Activated CD4-positive, alpha-beta T cell treated with anti-CD3 and anti-CD28 coated beads, Interleukin-2, amount 50 U/mL, for 4 hours (primary cell): ENCODE data around the gene SUPT20HL1.
"Not testable (repeated sequence)": the region's sequence is repeated elsewhere in the genome, so short reads cannot be mapped to it uniquely, and the experiment has no call there.

ENCODE experiments used
- DNase-seq, 2 experiments: peaks; one replicate each; pipeline ENCODE4 v3.0.0-alpha.2; 2020

Gene SUPT20HL1

GRCh38 chrX:24360272-24360671, at the start of gene SUPT20HL1:
Gene SUPT20HL1, plus strand, starts transcription at chrX:24360639. Its CDS starts 2,122 bp downstream, at chrX:24362761.
- DNase-seq = no peak

- not testable (repeated sequence) for DNase-seq
Observed at GRCh38 chrX:24310916-24311315, 49.5 kb upstream of the SUPT20HL1 start.

- DNase-seq = not testable (repeated sequence)
Observed at GRCh38 chrX:24311507-24312248, 48.8 kb upstream of the SUPT20HL1 start.

- not testable (repeated sequence) for DNase-seq
Observed at GRCh38 chrX:24312249-24312607, 48.2 kb upstream of the SUPT20HL1 start.

- no peak for DNase-seq
Observed at GRCh38 chrX:24314019-24314635, 46.3 kb upstream of the SUPT20HL1 start, which contains the start of gene SUPT20HL2. Gene SUPT20HL2, minus strand, starts transcription at chrX:24314069. Its CDS starts 754 bp downstream, at chrX:24313315.

GRCh38 chrX:24316111-24316510, 44.3 kb upstream of the SUPT20HL1 start:
- no peak for DNase-seq

GRCh38 chrX:24317567-24317966, 42.9 kb upstream of the SUPT20HL1 start:
- no peak for DNase-seq

GRCh38 chrX:24321741-24322395, 38.6 kb upstream of the SUPT20HL1 start:
- DNase-seq = no peak

- DNase-seq = no peak
Observed at GRCh38 chrX:24325231-24325630, 35.2 kb upstream of the SUPT20HL1 start.

GRCh38 chrX:24332878-24333277, 27.6 kb upstream of the SUPT20HL1 start:
- no peak for DNase-seq

GRCh38 chrX:24333371-24333770, 27.1 kb upstream of the SUPT20HL1 start:
- no peak for DNase-seq

- no peak for DNase-seq
Observed at GRCh38 chrX:24334461-24334860, 26.0 kb upstream of the SUPT20HL1 start.

GRCh38 chrX:24335871-24336270, 24.6 kb upstream of the SUPT20HL1 start:
- no peak for DNase-seq

- DNase-seq = no peak
Observed at GRCh38 chrX:24339911-24340310, 20.5 kb upstream of the SUPT20HL1 start.

- no peak for DNase-seq
Observed at GRCh38 chrX:24340501-24340900, 19.9 kb upstream of the SUPT20HL1 start.

GRCh38 chrX:24341795-24342194, 18.6 kb upstream of the SUPT20HL1 start:
- DNase-seq = no peak

GRCh38 chrX:24343719-24344118, 16.7 kb upstream of the SUPT20HL1 start:
- no peak for DNase-seq

GRCh38 chrX:24347881-24348280, 12.6 kb upstream of the SUPT20HL1 start:
- no peak for DNase-seq

GRCh38 chrX:24350217-24350616, 10.2 kb upstream of the SUPT20HL1 start:
- DNase-seq = no peak

GRCh38 chrX:24355095-24355494, 5.3 kb upstream of the SUPT20HL1 start:
- DNase-seq = no peak

GRCh38 chrX:24357106-24357505, 3.3 kb upstream of the SUPT20HL1 start:
- DNase-seq = no peak

GRCh38 chrX:24362089-24362745, 1.8 kb downstream of the SUPT20HL1 start:
- not testable (repeated sequence) for DNase-seq

GRCh38 chrX:24363432-24364181, 3.2 kb downstream of the SUPT20HL1 start:
- not testable (repeated sequence) for DNase-seq
